Neural cell (in vitro differentiated cells): ENCODE data around the gene MTCL1. TPM values are rescaled to one million over a fixed set of nuclear protein-coding genes. Genes with fewer than 3 reads are reported as not detected.

ENCODE experiments used
- H2AFZ ChIP-seq: fragments of 200-600, 300-800 bp; sonication (generic), shearing (Covaris generic); 2 replicates; pipeline ENCODE4 v1.6.0; 2014; ENCODE audit warnings: low read depth, mild to moderate bottlenecking, antibody characterized with exemption, low read length, moderate library complexity
- H3F3A ChIP-seq: fragments of 200-600 bp; shearing (Covaris generic); 2 replicates; pipeline ENCODE4 v1.6.1; 2016; ENCODE audit warnings: mild to moderate bottlenecking, moderate library complexity, mixed read lengths, antibody characterized with exemption, low read length; ENCODE audit not compliant: insufficient read depth, poor library complexity, severe bottlenecking
- H3K27ac ChIP-seq: fragments of 200-600, 300-800 bp; sonication (generic), shearing (Covaris generic); 2 replicates; pipeline ENCODE4 v1.5.1; 2014; ENCODE audit warnings: mild to moderate bottlenecking, low read length, moderate library complexity
- H3K27me3 ChIP-seq: fragments of 300-800, 200-600 bp; sonication (generic), shearing (Covaris generic); 2 replicates; pipeline ENCODE4 v1.6.0; 2014; ENCODE audit warnings: mild to moderate bottlenecking, low read depth, low read length, moderate library complexity; ENCODE audit not compliant: insufficient read depth
- H3K36me3 ChIP-seq: fragments of 300-800, 200-600 bp; sonication (generic), shearing (Covaris generic); 2 replicates; pipeline ENCODE4 v1.5.1; 2014; ENCODE audit warnings: mild to moderate bottlenecking, antibody characterized with exemption, low read length, moderate library complexity; ENCODE audit not compliant: insufficient read depth
- H3K4me2 ChIP-seq: fragments of 300-800, 200-600 bp; sonication (generic), shearing (Covaris generic); 2 replicates; pipeline ENCODE4 v1.6.0; 2014; ENCODE audit warnings: mild to moderate bottlenecking, low read length
- H3K4me3 ChIP-seq: fragments of 300-800, 200-600 bp; sonication (generic), shearing (Covaris generic); 2 replicates; pipeline ENCODE4 v1.5.1; 2014; ENCODE audit warnings: mild to moderate bottlenecking, low read length, moderate library complexity
- H3K79me2 ChIP-seq: fragments of 200-600 bp; shearing (Covaris generic); replicated peaks from 2 replicates; pipeline ENCODE4 v1.6.0; 2014; ENCODE audit warnings: mild to moderate bottlenecking, low read length, moderate library complexity; ENCODE audit not compliant: insufficient read depth
- H3K9ac ChIP-seq: fragments of 300-800, 200-600 bp; sonication (generic), shearing (Covaris generic); 2 replicates; pipeline ENCODE4 v1.6.1; 2016; ENCODE audit warnings: mild to moderate bottlenecking, low read length, mixed read lengths
- H3K9me2 ChIP-seq: fragments of 200-600 bp; shearing (Covaris generic); 2 replicates; pipeline ENCODE4 v1.6.1; 2016; ENCODE audit warnings: mild to moderate bottlenecking, low read length, mixed read lengths; ENCODE audit not compliant: insufficient read depth
- H3K9me3 ChIP-seq: fragments of 200-600, 300-800 bp; sonication (generic), shearing (Covaris generic); 2 replicates; pipeline ENCODE4 v1.6.1; 2016; ENCODE audit warnings: mild to moderate bottlenecking, mixed run types, low read length, moderate library complexity, mixed read lengths
- H4K20me1 ChIP-seq: fragments of 200-600 bp; shearing (Covaris generic); 2 replicates; pipeline ENCODE4 v1.6.1; 2016; ENCODE audit warnings: mild to moderate bottlenecking, mixed run types; ENCODE audit not compliant: insufficient read depth
- EP300 ChIP-seq: fragments of 450-650 bp; conservative IDR thresholded peaks from 2 replicates; pipeline ENCODE4 v1.6.1; 2014; ENCODE audit warnings: antibody characterized with exemption, mild to moderate bottlenecking, moderate library complexity; ENCODE audit not compliant: poor library complexity, severe bottlenecking
- EZH2 ChIP-seq: fragments of 200-600, 300-800 bp; shearing (Covaris generic), sonication (generic); IDR thresholded peaks from 2 replicates; pipeline ENCODE4 v1.6.1; 2014; ENCODE audit warnings: antibody characterized with exemption, low read length, borderline replicate concordance, mild to moderate bottlenecking; ENCODE audit not compliant: insufficient read depth, poor library complexity, severe bottlenecking
- MXI1 ChIP-seq: fragments of 450-650 bp; conservative IDR thresholded peaks from 2 replicates; pipeline ENCODE4 v1.6.1; 2014; ENCODE audit warnings: antibody characterized with exemption, mild to moderate bottlenecking; ENCODE audit not compliant: poor library complexity, severe bottlenecking
- POLR2AphosphoS5 ChIP-seq: IDR thresholded peaks from 2 replicates; pipeline ENCODE4 v1.6.1; 2012
- RAD21 ChIP-seq: fragments of 450-650 bp; conservative IDR thresholded peaks from 2 replicates; pipeline ENCODE4 v1.6.1; 2014; ENCODE audit warnings: antibody characterized with exemption, mild to moderate bottlenecking, moderate library complexity
- SMC3 ChIP-seq: fragments of 450-650 bp; conservative IDR thresholded peaks from 2 replicates; pipeline ENCODE4 v1.6.1; 2014; ENCODE audit warnings: antibody characterized with exemption, mild to moderate bottlenecking, moderate library complexity; ENCODE audit not compliant: poor library complexity
- TAF1 ChIP-seq: IDR thresholded peaks from 2 replicates; pipeline ENCODE4 v1.6.1; 2012; ENCODE audit warnings: low read depth
- polyA plus RNA-seq: library from polyadenylated mRNA; depleted of rRNA; stranded (reverse); fragments of >200 nt; gene quantifications from 2 replicates; pipeline ENCODE4 v1.2.3, GENCODE V29; 2014
- TF ChIP-seq, protein P1 (sequence below): fragments of 450-650 bp; IDR thresholded peaks from 2 replicates; pipeline ENCODE4 v1.5.1; 2014; ENCODE audit warnings: antibody characterized with exemption, mild to moderate bottlenecking, moderate library complexity; ENCODE audit not compliant: poor library complexity, severe bottlenecking
- TF ChIP-seq, protein P2 (sequence below): IDR thresholded peaks from 2 replicates; pipeline ENCODE4 v1.6.1; 2012; ENCODE audit warnings: borderline replicate concordance

MTCL1 gene
- polyA plus RNA-seq, 1 donor from 2014 or later, result 20.8 TPM

DNA sequence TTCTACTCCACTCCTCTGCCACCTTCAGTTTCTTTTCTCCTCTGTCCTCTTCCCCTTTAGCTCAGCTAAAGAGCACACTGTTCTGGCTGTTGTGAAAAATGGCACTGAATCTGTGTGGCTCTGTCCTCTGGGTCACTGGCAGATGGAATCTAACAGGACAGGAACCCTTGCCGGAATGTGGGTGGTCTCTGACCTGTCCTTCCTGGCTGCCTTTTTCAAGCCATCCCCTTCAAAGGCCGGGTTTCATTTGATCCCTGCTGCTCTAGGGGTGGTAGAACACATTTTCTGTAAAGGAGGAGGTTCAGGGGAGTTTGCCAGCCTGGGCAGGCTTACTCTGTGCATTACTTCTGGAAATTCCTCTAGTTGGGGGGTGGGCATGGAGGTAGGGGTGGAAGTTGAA lies 29.9 kb downstream of the MTCL1 start:
- Histone ChIP-seq H4K20me1 (no peaks in the 10 kb centered on the region), H3K4me3 (no peak overlapping the region), H3F3A (no peaks in the 10 kb centered on the region), H3K9ac (no peak overlapping the region), H2AFZ (no peak overlapping the region), H3K4me2 (no peak overlapping the region), H3K27me3 (no peaks in the 10 kb centered on the region), H3K9me2 (no peaks in the 10 kb centered on the region), H3K9me3 (no peaks in the 10 kb centered on the region), H3K27ac (no peak overlapping the region), H3K36me3 (no peaks in the 10 kb centered on the region), H3K79me2 (no peaks in the 10 kb centered on the region)
- TF ChIP-seq, protein P1, sequence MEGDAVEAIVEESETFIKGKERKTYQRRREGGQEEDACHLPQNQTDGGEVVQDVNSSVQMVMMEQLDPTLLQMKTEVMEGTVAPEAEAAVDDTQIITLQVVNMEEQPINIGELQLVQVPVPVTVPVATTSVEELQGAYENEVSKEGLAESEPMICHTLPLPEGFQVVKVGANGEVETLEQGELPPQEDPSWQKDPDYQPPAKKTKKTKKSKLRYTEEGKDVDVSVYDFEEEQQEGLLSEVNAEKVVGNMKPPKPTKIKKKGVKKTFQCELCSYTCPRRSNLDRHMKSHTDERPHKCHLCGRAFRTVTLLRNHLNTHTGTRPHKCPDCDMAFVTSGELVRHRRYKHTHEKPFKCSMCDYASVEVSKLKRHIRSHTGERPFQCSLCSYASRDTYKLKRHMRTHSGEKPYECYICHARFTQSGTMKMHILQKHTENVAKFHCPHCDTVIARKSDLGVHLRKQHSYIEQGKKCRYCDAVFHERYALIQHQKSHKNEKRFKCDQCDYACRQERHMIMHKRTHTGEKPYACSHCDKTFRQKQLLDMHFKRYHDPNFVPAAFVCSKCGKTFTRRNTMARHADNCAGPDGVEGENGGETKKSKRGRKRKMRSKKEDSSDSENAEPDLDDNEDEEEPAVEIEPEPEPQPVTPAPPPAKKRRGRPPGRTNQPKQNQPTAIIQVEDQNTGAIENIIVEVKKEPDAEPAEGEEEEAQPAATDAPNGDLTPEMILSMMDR, result no peak

DNA sequence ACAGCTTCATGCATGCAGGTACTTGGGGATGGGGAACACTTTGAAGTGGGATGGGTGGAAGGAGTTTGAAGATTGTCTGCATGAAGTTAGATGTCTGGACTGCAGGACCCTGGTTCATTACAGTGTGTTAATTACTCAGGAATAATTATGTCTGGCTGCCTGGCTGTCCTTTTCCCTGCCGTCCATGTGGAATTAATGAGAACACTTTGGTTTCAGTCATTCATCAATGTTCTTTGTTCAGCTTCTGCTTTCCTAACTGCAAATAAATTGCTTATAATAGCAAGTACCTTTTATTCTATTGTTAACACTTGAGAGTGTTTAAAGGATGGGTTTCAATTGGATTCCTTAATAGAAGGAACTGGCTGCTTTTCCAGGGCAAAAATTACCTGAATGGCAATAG lies 35.8 kb downstream of the MTCL1 start:
- no peaks in the 10 kb centered on the region for H3K36me3 ChIP-seq
- no peaks in the 10 kb centered on the region for H3K9me3 ChIP-seq
- H3K9me2 ChIP-seq, result no peaks in the 10 kb centered on the region
- H2AFZ ChIP-seq, result no peak overlapping the region
- H3K27me3 ChIP-seq, result no peaks in the 10 kb centered on the region
- no peak overlapping the region for H3K9ac ChIP-seq
- no peak overlapping the region for H3K27ac ChIP-seq
- no peak overlapping the region for H3K4me2 ChIP-seq
- no peaks in the 10 kb centered on the region for H3K79me2 ChIP-seq
- H3K4me3 ChIP-seq, result no peak overlapping the region
- no peaks in the 10 kb centered on the region for H3F3A ChIP-seq
- no peaks in the 10 kb centered on the region for H4K20me1 ChIP-seq
- TF ChIP-seq POLR2AphosphoS5, result no peak
- TF ChIP-seq RAD21, result no peak
- no peak for TF ChIP-seq MXI1
- TF ChIP-seq, protein P1, result no peak
- TF ChIP-seq SMC3, result no peak
- TF ChIP-seq TAF1, result no peak
- no peak for TF ChIP-seq EZH2
- TF ChIP-seq, protein P2, sequence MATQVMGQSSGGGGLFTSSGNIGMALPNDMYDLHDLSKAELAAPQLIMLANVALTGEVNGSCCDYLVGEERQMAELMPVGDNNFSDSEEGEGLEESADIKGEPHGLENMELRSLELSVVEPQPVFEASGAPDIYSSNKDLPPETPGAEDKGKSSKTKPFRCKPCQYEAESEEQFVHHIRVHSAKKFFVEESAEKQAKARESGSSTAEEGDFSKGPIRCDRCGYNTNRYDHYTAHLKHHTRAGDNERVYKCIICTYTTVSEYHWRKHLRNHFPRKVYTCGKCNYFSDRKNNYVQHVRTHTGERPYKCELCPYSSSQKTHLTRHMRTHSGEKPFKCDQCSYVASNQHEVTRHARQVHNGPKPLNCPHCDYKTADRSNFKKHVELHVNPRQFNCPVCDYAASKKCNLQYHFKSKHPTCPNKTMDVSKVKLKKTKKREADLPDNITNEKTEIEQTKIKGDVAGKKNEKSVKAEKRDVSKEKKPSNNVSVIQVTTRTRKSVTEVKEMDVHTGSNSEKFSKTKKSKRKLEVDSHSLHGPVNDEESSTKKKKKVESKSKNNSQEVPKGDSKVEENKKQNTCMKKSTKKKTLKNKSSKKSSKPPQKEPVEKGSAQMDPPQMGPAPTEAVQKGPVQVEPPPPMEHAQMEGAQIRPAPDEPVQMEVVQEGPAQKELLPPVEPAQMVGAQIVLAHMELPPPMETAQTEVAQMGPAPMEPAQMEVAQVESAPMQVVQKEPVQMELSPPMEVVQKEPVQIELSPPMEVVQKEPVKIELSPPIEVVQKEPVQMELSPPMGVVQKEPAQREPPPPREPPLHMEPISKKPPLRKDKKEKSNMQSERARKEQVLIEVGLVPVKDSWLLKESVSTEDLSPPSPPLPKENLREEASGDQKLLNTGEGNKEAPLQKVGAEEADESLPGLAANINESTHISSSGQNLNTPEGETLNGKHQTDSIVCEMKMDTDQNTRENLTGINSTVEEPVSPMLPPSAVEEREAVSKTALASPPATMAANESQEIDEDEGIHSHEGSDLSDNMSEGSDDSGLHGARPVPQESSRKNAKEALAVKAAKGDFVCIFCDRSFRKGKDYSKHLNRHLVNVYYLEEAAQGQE, result no peak
- no peak for TF ChIP-seq EP300
